GM12864 (cell line): ENCODE results near the gene SEMA4B.
A peak's percentile ranks its signal among the peaks of the same experiment; 100 is the strongest.

ENCODE experiments used
- DNase-seq: peaks from one replicate; pipeline ENCODE4 v3.0.0-alpha.2; 2011; ENCODE audit warnings: low read depth
- H3K4me3 ChIP-seq: 2 replicates; pipeline ENCODE4 v1.5.1; 2011; ENCODE audit warnings: mild to moderate bottlenecking, low read depth, low read length, control low read depth
- CTCF ChIP-seq: IDR thresholded peaks from 2 replicates; pipeline ENCODE4 v1.5.1; 2011; ENCODE audit warnings: low read depth, mild to moderate bottlenecking, moderate library complexity, low read length, control low read depth, inconsistent platforms; ENCODE audit errors: missing control alignments

Gene SEMA4B, protein sequence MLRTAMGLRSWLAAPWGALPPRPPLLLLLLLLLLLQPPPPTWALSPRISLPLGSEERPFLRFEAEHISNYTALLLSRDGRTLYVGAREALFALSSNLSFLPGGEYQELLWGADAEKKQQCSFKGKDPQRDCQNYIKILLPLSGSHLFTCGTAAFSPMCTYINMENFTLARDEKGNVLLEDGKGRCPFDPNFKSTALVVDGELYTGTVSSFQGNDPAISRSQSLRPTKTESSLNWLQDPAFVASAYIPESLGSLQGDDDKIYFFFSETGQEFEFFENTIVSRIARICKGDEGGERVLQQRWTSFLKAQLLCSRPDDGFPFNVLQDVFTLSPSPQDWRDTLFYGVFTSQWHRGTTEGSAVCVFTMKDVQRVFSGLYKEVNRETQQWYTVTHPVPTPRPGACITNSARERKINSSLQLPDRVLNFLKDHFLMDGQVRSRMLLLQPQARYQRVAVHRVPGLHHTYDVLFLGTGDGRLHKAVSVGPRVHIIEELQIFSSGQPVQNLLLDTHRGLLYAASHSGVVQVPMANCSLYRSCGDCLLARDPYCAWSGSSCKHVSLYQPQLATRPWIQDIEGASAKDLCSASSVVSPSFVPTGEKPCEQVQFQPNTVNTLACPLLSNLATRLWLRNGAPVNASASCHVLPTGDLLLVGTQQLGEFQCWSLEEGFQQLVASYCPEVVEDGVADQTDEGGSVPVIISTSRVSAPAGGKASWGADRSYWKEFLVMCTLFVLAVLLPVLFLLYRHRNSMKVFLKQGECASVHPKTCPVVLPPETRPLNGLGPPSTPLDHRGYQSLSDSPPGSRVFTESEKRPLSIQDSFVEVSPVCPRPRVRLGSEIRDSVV

GRCh38 chr15:90201130-90201943, at the start of gene SEMA4B:
Gene SEMA4B, plus strand, starts transcription at chr15:90201330. Its CDS starts 249 bp downstream, at chr15:90201579.
- H3K4me3 ChIP-seq = peak within 1 kb of the TSS; percentile 73
- DNase-seq = no peak
- TF ChIP-seq CTCF = no peak

DNA sequence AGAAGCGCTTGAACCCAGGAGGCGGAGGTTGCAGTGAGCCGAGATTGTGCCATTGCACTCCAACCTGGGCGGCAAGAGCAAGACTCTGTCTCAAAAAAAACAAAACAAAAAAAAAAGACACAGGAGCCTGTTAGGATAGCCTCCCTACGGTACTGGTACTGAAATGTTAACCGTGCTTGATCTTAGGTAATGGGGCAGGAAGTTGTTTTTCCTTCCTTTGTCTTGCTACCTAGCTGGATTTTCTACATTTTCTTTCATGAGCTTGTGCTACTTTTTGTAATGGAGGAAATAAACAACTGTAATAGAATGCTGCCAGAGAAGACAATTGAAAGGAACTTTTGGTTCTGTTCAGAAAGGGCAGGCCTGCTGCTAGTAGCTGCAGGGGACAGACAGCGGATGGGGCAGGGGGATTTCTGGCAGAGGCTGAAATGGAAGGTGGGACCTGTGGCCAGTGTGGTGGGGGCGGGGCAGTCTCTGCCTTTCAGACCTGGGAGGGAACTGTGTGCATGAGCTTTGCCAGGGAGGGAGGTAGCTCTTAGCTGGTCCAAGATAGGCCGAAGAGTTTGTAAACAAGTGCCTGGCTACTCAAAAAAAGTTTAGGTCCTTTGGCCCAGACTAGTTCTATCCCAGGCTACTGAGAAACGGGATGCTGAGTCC, 49.0 kb upstream of the SEMA4B start:
- no peak overlapping the region for H3K4me3 ChIP-seq
- no peak for DNase-seq

DNA sequence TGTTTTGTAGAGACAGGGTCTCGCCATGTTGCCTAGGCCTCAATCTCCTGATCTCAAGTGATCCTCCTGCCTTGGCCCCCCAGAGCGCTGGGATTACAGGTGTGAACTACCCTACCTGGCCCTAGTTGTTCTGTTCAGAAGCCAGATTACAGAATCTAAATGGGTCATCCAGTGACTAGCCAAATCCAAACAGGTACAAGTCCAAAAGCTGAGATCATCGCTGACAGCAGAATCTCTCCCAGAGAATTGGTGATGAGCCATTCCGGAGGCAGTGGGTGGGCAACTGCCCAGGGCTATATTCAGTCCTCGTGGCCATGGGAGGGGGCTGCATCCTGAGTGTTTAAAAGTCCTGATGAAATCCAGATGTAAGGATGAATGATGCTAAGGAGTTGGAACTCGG, 47.5 kb upstream of the SEMA4B start:
- TF ChIP-seq CTCF = no peak
- no peak for DNase-seq
- H3K4me3 ChIP-seq = no peak overlapping the region

More for the DNA sequence above, 49.0 kb upstream of the SEMA4B start:
- TF ChIP-seq CTCF = no peak

- DNase-seq = no peak
- no peak for TF ChIP-seq CTCF
- H3K4me3 ChIP-seq = no peak overlapping the region
Observed at GRCh38 chr15:90154246-90154645, 46.9 kb upstream of the SEMA4B start.

- no peak for TF ChIP-seq CTCF
- H3K4me3 ChIP-seq = no peak overlapping the region
- DNase-seq = no peak
Observed at GRCh38 chr15:90154861-90155626, 46.1 kb upstream of the SEMA4B start.

- no peak for TF ChIP-seq CTCF
- no peak for DNase-seq
- H3K4me3 ChIP-seq = no peak overlapping the region
Observed at GRCh38 chr15:90159213-90159612, 41.9 kb upstream of the SEMA4B start.
